NCI-H2196 (cell line): ENCODE measurements around the gene SPSB2.
A peak's percentile ranks its signal among the peaks of the same experiment; 100 is the strongest.

Source experiments
- DNase-seq: peaks from one replicate; lab custom pipeline; 2025; ENCODE audit not compliant: unreplicated experiment; lab: John Stamatoyannopoulos, UW

The SPSB2 gene

DNA sequence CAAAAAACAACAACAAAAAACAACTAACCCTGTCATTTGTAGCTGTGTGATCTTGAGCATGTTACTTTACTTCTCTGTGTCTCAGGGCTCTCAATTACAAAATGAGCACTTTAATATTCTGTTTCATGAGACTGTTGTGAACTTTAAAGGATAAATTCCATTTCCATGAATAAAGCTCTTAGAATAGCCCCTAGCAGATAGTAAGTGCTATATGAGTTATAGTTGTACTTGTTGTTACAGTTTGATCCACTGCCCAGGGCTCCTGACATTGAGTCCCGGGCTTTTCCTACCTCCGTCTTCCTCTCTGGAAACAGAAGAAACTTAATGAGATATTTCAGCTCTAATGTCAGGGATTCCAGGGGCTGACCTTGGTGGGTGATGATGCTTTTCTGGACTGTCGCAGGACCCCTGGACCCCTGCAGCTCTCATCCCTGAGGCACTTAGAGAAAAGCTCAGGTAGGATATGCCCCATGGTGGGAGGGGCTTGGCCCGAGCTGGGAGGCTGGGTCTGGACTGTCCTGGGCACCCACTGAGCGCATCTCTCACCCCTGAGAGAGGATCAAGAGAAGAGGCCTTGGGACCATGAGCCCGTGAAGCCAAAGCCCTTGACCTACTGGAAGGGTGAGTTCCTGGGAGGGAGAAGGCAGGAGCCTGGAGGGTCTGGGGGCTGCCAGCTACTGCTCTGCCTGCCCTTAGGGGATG lies 39.8 kb downstream of the SPSB2 start:
- DNase-seq: no peak

DNA sequence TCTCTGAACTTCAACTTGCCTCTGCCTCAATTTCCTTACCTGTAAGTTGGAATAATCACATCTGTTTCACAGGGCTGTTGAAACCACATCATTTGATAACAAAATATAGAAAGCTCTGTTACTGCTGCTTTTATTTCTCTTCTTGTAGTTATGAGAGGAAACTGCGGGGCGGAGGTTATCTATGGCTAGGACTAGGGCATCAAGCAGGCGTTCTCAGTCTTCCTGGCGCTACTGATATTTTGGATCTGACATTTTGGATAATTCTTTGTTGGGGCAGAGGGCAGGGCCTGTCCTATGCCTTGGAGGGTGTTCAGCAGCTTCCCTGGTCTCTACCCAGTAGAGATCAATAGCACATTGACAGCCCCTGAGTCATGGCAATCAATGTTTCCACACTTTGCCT lies 41.0 kb downstream of the SPSB2 start:
- no peak for DNase-seq

DNA sequence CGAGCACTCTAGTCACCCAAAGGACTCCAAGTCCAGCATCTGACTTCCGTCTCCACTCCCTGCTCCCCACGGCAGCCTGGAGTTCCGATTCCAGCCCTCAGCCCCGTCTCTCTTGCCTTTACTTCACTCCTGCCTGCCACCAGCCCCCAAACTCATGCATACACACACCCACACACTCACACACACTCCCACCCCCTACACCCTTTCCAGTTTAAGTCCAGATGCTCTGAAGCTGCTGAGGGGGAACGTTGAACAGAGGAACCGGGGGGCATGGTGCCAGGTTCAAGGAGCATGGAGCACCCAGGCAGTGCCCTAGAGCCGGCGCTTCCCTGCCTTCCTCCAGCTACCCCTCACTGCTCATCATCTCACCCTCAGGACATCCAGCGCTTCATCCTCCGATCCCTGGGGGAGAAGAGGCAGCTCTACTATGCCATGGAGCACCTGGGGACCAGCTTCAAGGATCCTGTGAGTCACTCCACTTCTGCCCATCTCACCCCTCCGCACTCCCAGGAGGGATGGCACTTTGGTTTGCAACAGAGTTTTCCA lies 41.6 kb downstream of the SPSB2 start:
- DNase-seq: no peak

DNA sequence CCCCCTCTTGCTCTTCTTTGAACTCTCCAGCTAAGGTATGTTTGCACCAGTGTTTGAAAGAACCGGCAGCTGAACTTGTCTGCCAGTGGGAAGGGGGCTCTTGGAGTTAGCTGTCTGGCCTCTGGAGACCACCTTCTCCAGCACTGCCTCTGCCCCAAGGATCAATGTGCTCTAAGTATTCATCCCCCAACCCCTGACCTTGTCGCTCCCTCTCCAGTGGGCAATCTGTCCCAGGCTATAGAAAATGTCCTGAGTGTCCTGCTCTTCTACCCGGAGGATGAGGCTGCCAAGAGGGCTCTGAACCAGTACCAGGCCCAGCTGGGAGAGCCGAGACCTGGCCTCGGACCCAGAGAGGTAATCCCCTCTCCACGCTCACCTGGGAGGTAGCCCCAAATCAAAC lies 42.1 kb downstream of the SPSB2 start:
- no peak for DNase-seq

DNA sequence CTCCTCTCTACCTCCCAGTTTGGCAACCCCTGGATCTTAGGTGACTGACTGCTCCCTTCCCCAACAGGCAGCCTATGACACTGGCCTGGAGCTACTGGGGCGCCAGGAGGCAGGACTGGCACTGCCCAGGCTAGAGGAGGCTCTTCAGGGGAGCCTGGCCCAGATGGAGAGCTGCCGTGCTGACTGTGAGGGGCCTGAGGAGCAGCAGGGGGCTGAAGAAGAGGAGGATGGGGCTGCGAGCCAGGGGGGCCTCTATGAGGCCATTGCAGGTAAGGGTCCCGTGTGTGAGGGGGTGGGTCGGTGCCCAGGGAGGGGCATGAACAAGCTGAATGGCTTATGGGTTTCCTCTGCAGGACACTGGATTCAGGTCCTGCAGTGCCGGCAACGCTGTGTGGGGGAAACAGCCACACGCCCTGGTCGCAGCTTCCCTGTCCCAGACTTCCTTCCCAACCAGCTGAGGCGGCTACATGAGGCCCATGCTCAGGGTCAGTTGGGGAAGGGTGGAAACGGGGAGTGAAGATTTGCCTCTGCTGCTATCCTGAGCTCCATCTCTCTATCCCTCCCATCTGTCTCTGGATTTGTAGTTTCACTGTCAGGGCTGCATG lies 42.7 kb downstream of the SPSB2 start:
- DNase-seq: no peak

DNA sequence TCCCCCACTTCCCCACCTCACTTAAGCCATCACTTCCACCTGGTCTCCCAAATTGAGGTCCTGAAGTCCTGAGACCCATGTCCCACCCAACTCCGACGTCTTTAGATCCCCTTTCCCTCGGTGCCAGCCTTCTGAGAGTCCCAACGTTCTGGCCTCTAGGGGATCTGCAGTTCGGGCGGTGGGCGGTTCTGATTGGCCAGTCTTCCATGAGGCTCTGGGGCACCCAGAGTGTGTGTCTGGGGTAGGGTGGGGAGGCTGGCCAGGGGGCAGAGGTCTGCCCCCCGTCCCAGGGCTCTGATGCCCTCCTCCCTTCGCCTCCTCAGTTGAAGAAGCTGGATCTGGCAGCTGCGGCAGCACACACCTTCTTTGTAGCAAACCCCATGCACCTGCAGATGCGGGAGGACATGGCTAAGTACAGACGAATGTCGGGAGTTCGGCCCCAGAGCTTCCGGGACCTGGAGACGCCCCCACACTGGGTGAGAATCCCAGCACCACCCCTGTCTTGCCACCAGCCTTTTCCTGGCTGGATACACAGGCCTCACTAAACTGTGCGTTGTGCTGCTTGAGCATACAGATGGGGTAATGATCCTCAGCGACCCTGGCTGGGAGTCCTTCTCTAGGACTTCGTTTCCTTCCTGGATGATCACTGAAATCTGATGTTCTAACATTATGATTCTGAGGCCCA lies 43.4 kb downstream of the SPSB2 start:
- DNase-seq: peak; percentile 34

DNA sequence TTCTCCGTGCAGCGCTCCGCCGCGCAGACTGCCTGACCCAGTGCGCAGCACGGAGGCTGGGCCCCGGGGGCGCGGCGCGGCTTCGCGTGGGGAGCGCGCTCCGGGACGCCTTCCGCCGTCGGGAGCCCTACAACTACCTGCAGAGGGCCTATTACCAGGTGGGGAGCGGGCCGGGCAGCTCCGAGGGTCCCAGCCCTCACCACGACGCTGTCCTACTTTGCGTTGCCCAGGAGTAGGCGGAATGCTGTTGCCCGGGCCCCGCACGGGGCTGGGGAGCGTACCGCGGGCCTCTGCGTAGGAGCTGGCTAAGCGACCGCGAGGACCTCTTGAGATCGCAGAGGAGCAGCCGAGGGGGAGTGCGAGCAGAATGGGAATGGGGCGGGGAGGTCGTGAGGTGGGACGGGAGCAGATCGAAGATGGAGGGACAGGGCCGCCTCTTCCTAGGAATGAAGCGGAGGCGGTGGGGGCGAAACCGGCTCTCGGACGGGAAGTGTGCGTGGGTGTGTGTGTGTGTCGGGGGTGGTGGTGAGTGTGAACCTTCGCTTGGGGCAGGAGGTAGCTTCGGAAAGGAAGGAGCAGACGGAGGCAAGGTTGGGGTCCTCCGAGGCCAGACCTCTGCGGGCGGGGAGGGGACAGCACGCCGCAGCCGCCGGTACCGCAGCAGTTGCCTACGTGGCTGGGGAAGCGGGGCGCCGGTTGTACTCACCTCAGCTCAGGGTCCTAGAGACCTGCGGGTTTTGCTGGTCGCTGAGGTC lies 44.1 kb downstream of the SPSB2 start:
- peak; percentile 34 for DNase-seq

DNA sequence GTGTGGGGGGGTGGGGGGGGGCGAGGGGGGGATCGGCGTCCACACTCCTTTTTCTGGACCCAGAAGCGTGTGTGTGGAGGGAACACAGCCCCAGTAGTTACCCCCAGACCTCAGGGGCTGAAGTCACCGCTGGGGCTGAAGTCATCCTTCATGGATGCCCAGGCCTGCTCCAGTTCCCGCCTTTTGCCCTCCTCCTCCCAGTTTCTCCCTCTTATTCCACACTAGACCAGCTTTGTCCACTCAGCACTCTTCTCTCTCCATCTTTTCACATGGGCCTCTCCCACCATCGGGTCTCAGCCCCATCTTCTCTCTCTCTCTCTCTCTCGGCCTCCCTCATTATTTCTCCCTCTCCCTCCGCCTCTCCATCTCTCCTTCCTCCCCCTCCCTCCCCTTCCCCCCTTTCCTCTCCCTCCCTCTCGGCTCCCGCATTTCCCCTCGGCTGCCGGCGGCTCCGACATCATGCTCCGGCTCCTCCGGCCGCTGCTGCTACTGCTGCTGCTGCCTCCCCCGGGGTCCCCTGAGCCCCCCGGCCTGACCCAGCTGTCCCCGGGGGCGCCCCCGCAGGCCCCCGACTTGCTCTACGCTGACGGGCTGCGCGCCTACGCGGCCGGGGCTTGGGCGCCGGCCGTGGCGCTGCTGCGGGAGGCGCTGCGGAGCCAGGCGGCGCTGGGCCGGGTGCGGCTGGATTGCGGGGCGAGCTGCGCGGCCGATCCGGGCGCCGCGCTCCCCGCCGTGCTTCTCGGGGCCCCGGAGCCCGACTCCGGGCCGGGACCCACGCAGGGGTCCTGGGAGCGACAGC lies 44.9 kb downstream of the SPSB2 start, which contains the start of gene P3H3:
Gene P3H3 (plus strand): TSS at position 426 of the 799 bp plus-strand sequence. CDS start 34 bp downstream, at position 460.
- peak; percentile 41 for DNase-seq

DNA sequence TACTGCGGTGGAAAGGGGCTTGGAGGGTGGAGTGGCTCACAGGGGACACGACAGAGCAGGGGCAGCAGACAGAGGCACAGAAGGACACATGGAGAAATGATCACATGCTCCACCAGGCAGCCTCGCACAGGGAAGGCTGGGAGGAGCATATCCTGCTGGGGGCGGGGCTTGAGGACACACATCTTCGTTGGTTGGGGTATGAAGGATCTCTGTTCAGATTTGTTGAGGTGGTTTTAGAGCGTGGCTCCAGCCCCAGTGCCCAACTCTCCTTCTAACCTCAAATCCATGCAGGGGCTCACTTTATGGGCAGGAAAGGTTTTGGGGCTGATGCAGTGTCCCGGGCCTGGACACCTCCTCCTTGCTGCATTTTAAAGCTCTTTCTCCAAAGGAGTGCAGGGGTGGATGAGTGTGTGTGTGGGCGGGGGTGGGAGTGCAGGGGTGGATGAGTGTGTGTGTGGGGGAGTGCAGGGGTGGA lies 45.6 kb downstream of the SPSB2 start:
- DNase-seq: peak; percentile 60

DNA sequence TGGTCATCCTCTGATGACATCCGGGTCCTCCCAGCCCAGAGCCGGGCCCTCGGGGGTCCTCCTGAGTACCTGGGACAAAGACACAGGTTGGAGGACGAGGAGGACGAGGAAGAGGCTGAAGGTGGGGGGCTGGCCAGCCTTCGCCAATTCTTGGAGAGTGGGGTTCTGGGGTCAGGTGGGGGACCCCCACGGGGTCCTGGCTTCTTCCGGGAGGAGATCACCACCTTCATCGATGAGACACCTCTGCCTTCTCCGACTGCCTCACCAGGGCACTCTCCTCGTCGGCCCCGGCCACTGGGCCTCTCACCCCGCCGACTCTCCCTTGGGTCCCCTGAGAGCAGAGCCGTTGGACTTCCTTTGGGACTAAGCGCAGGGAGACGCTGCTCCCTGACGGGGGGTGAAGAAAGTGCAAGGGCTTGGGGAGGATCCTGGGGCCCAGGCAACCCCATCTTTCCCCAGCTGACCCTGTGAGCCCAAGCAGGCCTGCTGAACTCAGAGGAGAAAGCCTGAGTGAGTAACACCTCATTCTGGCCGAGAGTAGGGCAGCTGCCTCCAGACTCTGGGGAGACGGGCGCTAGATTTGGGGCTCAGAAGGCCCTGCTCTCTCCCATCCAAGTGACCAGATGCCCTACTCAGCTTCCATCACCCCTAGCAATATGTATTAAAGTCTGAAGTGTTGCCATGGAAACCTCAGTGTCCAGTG lies 46.2 kb downstream of the SPSB2 start:
- DNase-seq: no peak

DNA sequence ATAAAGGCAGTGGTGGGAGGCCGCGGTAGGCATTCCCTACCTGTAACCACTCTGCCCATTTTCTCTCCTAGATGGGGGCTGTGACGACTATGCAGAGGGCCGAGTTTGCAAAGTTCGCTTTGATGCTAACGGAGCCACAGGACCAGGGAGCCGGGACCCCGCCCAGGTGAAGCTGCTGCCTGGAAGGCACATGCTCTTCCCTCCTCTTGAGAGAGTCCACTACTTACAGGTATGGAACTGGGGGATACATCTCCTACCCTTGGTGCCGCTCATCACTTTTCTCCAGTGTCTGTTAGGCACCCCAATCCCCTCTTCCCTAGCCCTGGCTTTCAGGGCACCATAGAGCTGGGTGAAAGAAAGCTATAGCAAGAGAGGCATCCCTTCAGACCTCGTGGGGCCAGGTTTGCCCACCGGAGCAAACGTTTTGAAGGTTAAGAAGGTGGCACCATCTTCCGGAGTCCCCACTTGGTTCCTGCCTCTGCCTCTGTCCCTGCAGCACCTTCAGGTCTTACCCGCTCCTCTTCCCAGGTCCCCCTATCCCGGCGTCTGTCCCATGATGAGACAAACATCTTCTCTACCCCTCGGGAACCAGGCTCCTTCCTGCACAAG lies 46.9 kb downstream of the SPSB2 start:
- DNase-seq: no peak

DNA sequence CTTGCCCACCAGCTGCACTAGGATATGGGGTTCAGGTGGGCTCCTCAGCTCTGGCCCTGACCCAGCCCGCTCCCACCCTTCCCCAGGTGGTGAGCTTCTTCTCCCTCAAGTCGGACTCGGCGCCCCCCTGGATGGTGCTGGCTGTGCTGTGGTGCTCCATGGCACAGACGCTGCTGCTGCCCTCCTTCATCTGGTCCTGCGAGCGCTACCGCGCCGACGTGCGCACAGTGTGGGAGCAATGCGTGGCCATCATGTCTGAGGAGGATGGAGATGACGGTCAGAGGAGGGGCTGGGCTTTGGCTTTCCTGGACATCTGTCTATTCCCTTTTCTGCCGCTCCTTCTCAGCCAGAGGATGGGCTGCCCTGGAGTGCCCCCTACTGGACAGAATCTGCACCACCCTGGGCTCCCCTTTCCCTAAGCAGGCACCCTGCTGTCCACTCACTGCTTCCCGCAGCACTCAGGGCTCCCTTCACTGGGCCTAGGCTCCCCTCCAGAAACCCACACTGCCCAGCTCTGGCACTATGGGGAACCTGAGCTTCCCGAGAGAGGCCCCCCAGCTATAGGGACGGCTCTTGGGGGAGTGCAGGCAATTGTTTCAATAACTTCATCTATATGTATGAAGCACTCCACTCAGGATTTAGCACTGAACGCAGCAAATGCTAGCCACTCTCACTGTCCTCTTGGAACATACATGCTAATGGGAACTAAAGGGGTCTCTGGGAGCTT lies 47.5 kb downstream of the SPSB2 start:
- DNase-seq: peak; percentile 75

DNA sequence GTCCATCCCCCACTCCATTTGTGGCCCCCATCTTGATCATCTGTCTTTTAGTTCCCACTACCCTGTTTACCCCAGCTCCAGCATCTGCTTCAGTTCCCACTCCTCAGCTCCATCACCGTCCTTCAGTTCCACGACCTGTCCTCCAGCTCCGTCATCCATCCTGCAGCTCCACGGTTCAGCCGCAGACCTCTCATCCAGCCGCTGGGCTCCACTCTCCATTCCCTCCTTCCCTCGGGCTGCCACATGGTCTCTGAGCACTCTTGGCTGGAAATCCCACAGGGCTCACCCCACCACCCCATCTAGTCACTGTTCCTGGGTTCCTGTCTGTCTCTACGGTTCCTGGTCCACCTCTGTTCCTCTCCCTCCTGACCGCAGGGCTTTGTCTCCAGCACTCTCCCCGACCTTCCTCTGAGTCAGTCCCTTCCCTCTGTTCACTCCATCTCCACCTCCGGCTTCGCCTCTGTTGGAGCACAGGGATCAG lies 48.2 kb downstream of the SPSB2 start:
- DNase-seq: no peak

DNA sequence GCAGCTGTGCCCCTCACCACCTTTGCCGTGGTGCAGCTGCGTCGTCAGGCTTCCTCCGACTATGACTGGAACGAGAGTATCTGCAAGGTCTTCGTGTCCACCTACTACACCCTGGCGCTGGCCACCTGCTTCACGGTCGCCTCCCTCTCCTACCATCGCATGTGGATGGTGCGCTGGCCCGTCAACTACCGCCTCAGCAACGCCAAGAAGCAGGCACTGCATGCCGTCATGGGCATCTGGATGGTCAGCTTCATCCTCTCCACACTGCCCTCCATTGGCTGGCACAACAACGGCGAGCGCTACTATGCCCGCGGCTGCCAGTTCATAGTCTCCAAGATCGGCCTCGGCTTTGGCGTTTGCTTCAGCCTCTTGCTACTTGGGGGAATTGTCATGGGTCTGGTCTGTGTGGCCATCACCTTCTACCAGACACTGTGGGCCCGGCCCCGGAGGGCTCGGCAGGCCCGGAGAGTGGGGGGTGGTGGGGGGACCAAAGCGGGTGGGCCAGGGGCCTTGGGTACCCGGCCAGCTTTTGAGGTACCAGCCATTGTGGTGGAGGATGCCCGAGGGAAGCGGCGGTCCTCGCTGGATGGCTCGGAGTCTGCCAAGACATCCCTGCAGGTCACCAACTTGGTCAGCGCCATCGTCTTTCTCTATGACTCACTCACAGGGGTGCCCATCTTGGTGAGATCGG lies 48.9 kb downstream of the SPSB2 start:
- DNase-seq: no peak

DNA sequence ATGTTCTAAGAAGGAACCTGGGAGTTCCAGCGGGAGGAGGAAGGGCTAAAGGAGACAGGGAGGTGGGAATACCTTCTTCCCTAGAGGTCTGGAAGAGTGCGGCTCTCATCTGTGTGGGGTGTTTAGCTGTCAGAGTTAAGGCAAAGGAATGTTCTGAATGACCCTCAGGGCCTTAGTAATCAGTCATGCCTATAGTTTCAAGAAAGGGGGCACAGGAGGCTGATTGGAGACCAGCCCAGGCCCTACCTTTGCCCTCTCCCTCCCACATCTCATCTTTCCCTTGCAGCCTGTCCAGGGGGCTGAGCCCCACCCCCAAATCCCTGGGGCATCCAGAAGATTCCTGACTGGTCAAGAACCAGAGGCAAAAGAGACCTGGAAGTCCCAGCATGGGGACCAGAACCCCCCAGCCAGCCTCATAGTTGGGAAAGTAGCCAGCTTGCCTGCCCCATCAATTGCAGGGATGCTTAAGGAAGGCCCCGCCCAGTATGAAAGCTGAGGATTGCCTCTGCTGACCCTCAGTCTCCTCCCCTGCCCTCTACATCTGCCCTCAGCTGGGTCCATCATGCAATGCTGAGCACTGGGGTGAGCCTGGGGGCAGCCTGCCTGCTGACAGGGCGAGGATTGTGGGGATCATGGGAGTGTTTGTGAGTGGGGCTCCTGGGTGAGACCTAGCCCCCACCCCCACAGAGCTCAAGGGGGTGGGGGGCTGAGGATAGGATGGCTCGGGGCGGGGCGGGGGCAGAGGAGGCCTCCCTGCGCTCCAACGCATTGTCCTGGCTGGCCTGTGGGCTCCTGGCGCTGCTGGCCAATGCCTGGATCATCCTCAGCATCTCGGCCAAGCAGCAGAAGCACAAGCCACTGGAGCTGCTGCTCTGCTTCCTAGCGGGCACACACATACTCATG lies 49.7 kb downstream of the SPSB2 start:
- no peak for DNase-seq

DNA sequence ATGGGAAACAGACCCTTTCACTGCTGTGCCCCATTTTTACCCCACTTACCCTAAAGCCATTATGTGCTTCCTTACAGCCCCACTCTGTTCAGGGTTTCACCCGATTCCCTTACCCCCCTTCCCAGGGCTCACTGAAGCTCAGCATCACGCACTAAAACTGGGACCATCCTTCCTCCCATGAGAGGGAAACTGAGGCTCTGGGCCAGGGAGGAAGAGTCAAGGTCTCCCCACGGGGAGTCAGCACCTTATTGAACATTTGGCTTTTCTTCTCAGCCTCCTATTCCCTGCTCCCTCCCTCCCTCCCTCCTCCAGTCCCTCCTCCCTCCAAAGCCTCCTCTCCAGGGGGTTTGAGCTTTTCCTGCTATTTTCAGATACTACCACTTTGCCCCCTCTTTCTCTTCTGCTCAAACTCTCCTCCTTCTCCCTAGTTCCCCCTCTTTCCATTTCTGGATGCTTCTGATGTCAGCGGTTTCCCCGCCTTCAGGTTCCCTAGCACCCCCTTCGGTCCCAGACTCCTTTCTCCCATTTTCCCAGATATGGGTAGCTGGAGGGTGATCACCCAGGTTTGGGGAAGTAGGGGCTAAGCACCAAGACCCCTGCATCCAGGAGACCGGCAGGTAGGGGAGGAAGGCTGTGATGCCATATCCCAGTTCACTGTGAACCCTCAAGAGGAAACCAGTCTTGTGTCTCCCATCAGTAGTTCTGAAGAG lies 50.5 kb downstream of the SPSB2 start:
- no peak for DNase-seq
